ENCODE data around the gene PPP2R5E.

DNA sequence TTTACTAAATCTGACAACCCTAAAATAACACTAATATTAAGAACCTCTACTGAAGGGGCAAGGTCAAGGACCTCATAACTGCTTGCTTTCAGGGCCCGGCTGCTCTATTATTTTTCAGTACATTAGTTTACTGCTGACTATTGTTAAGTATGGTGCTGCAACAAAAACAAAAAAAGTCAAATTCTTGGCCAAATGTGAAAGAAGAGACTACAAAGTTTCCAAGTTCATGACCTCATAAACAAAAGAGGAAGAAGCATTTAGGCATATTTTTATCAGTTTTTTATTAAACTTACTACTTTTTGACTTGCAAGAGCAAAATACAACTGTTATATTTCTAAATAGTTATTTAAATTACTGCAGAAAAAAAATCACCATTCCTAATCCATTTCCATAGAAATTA, 114.7 kb downstream of the PPP2R5E start:
- TF ChIP-seq, protein P1, sequence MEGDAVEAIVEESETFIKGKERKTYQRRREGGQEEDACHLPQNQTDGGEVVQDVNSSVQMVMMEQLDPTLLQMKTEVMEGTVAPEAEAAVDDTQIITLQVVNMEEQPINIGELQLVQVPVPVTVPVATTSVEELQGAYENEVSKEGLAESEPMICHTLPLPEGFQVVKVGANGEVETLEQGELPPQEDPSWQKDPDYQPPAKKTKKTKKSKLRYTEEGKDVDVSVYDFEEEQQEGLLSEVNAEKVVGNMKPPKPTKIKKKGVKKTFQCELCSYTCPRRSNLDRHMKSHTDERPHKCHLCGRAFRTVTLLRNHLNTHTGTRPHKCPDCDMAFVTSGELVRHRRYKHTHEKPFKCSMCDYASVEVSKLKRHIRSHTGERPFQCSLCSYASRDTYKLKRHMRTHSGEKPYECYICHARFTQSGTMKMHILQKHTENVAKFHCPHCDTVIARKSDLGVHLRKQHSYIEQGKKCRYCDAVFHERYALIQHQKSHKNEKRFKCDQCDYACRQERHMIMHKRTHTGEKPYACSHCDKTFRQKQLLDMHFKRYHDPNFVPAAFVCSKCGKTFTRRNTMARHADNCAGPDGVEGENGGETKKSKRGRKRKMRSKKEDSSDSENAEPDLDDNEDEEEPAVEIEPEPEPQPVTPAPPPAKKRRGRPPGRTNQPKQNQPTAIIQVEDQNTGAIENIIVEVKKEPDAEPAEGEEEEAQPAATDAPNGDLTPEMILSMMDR (IDR thresholded peaks at IDR 0.05; ENCODE audit: low read length): no peak
- no peak for TF ChIP-seq EZH2 (IDR thresholded peaks at IDR 0.05; ENCODE audit: borderline replicate concordance, low read length)

Measured in OCI-LY1 (cell line).